Neural progenitor cell (in vitro differentiated cells): ENCODE data around the gene VWA3A. TPM values are rescaled to one million over a fixed set of nuclear protein-coding genes. Genes with fewer than 3 reads are reported as not detected.

ENCODE experiments used
- DNase-seq: peaks from one replicate; pipeline ENCODE4 v3.0.0-alpha.2; 2016; ENCODE audit warnings: low spot score
- H2AFZ ChIP-seq: fragments of 200-600 bp; sonication (generic); replicated peaks from 2 replicates; pipeline ENCODE4 v1.6.1; 2016; ENCODE audit warnings: antibody characterized with exemption
- H3F3A ChIP-seq: fragments of 200-600 bp; sonication (generic); 2 replicates; pipeline ENCODE4 v1.6.1; 2016; ENCODE audit warnings: antibody characterized with exemption, low read depth
- H3K27ac ChIP-seq: fragments of 200-600 bp; sonication (generic); 2 replicates; pipeline ENCODE4 v1.5.1; 2016; ENCODE audit warnings: mild to moderate bottlenecking
- H3K27me3 ChIP-seq: fragments of 200-600 bp; sonication (generic); 2 replicates; pipeline ENCODE4 v1.6.1; 2016; ENCODE audit warnings: mild to moderate bottlenecking, moderate library complexity
- H3K36me3 ChIP-seq: fragments of 200-600 bp; sonication (generic); 2 replicates; pipeline ENCODE4 v1.5.1; 2016
- H3K4me1 ChIP-seq: fragments of 200-600 bp; sonication (generic); 2 replicates; pipeline ENCODE4 v1.6.1; 2016; ENCODE audit warnings: mixed run types
- H3K4me2 ChIP-seq: fragments of 200-600 bp; sonication (generic); 2 replicates; pipeline ENCODE4 v1.6.1; 2016
- H3K4me3 ChIP-seq: fragments of 200-600 bp; sonication (generic); 2 replicates; pipeline ENCODE4 v1.5.1; 2016
- H3K79me2 ChIP-seq: fragments of 200-600 bp; sonication (generic); 2 replicates; pipeline ENCODE4 v1.6.1; 2016; ENCODE audit warnings: low read depth
- H3K9ac ChIP-seq: fragments of 200-600 bp; sonication (generic); 2 replicates; pipeline ENCODE4 v1.6.1; 2016
- H3K9me3 ChIP-seq: fragments of 200-600 bp; sonication (generic); 2 replicates; pipeline ENCODE4 v1.5.1; 2016; ENCODE audit warnings: low read depth
- H4K20me1 ChIP-seq: fragments of 200-600 bp; sonication (generic); 2 replicates; pipeline ENCODE4 v1.6.1; 2016; ENCODE audit warnings: low read depth
- H3K27ac Mint-ChIP-seq: 3 replicates; pipeline ENCODE4 v1.8.0; 2021; ENCODE audit warnings: mixed read lengths
- H3K27me3 Mint-ChIP-seq: 2 replicates; pipeline ENCODE4 v1.8.0; 2022; ENCODE audit warnings: low read depth, mild to moderate bottlenecking, inconsistent platforms, moderate library complexity, mixed read lengths; ENCODE audit not compliant: insufficient read depth
- H3K36me3 Mint-ChIP-seq: 3 replicates; pipeline ENCODE4 v1.8.0; 2021; ENCODE audit warnings: mixed read lengths
- H3K4me1 Mint-ChIP-seq: 3 replicates; pipeline ENCODE4 v1.8.0; 2021; ENCODE audit warnings: mixed read lengths
- H3K4me3 Mint-ChIP-seq: 3 replicates; pipeline ENCODE4 v1.8.0; 2021; ENCODE audit warnings: mild to moderate bottlenecking, moderate library complexity, mixed read lengths
- H3K9me3 Mint-ChIP-seq: 3 replicates; pipeline ENCODE4 v1.8.0; 2020; ENCODE audit warnings: mixed read lengths
- CTCF ChIP-seq: fragments of 200-600 bp; sonication (generic); IDR thresholded peaks from 2 replicates; pipeline ENCODE4 v1.5.1; 2017; ENCODE audit warnings: antibody characterized with exemption, mild to moderate bottlenecking
- EZH2 ChIP-seq: fragments of 200-600 bp; sonication (generic); IDR thresholded peaks from 2 replicates; pipeline ENCODE4 v1.6.1; 2017; ENCODE audit warnings: antibody characterized with exemption, mild to moderate bottlenecking, moderate library complexity
- EZH2phosphoT487 ChIP-seq: fragments of 200-600 bp; sonication (generic); IDR thresholded peaks from 2 replicates; pipeline ENCODE4 v1.6.1; 2017; ENCODE audit warnings: antibody characterized with exemption
- total RNA-seq: library from RNA; depleted of rRNA; stranded (reverse); fragments of >200 nt; gene quantifications from 2 replicates; pipeline ENCODE4 v1.2.3, GENCODE V29; 2015; ENCODE audit warnings: low replicate concordance

VWA3A gene
- total RNA-seq, 1 donor from 2014 or later = 1.0 TPM

GRCh38 chr16:22117609-22118008, 25.3 kb downstream of the VWA3A start:
- Mint-ChIP-seq H3K27ac (peak overlapping the region; percentile 58), H3K9me3 (no peaks in the 10 kb centered on the region), H3K36me3 (no peaks in the 10 kb centered on the region), H3K27me3 (peaks cover 2% of the 10 kb centered on the region), H3K4me1 (peaks cover 4% of the 10 kb centered on the region), H3K4me3 (no peak overlapping the region)
- Histone ChIP-seq H3K79me2 (no peaks in the 10 kb centered on the region), H3F3A (no peaks in the 10 kb centered on the region), H4K20me1 (no peaks in the 10 kb centered on the region), H3K4me2 (no peak overlapping the region), H3K4me1 (no peaks in the 10 kb centered on the region), H3K27ac (no peak overlapping the region), H3K4me3 (no peak overlapping the region), H3K27me3 (no peaks in the 10 kb centered on the region), H3K9me3 (no peaks in the 10 kb centered on the region), H3K9ac (no peak overlapping the region), H2AFZ (no peak overlapping the region), H3K36me3 (no peaks in the 10 kb centered on the region)
- TF ChIP-seq EZH2 (no peak), CTCF (no peak), EZH2phosphoT487 (no peak)
- DNase-seq = no peak

GRCh38 chr16:22120440-22120839, 28.1 kb downstream of the VWA3A start:
- H2AFZ ChIP-seq = no peak overlapping the region
- Mint-ChIP-seq H3K36me3 (no peaks in the 10 kb centered on the region), H3K4me3 (no peak overlapping the region), H3K9me3 (no peaks in the 10 kb centered on the region), H3K27me3 (peaks cover under 1% of the 10 kb centered on the region), H3K4me1 (peaks cover 4% of the 10 kb centered on the region), H3K27ac (no peak overlapping the region)
- no peak overlapping the region for H3K4me3 ChIP-seq
- H3K9ac ChIP-seq = no peak overlapping the region
- H3K4me1 ChIP-seq = no peaks in the 10 kb centered on the region
- H3K9me3 ChIP-seq = no peaks in the 10 kb centered on the region
- H3K27me3 ChIP-seq = no peaks in the 10 kb centered on the region
- H3F3A ChIP-seq = no peaks in the 10 kb centered on the region
- H3K4me2 ChIP-seq = no peak overlapping the region
- DNase-seq = no peak
- H4K20me1 ChIP-seq = no peaks in the 10 kb centered on the region
- TF ChIP-seq CTCF (no peak), EZH2 (no peak), EZH2phosphoT487 (no peak)
- no peak overlapping the region for H3K27ac ChIP-seq
- no peaks in the 10 kb centered on the region for H3K36me3 ChIP-seq
- no peaks in the 10 kb centered on the region for H3K79me2 ChIP-seq

- Histone ChIP-seq H3K4me3 (no peak overlapping the region), H4K20me1 (no peaks in the 10 kb centered on the region), H3K9ac (no peak overlapping the region), H3K4me2 (no peak overlapping the region), H3K27ac (no peak overlapping the region), H2AFZ (no peak overlapping the region), H3K4me1 (no peaks in the 10 kb centered on the region), H3K79me2 (no peaks in the 10 kb centered on the region), H3F3A (no peaks in the 10 kb centered on the region), H3K9me3 (no peaks in the 10 kb centered on the region), H3K27me3 (no peaks in the 10 kb centered on the region), H3K36me3 (no peaks in the 10 kb centered on the region)
- H3K9me3 Mint-ChIP-seq = no peaks in the 10 kb centered on the region
- no peaks in the 10 kb centered on the region for H3K36me3 Mint-ChIP-seq
- TF ChIP-seq EZH2phosphoT487 = no peak
- TF ChIP-seq EZH2 = no peak
- TF ChIP-seq CTCF = no peak
- H3K4me3 Mint-ChIP-seq = no peak overlapping the region
- H3K4me1 Mint-ChIP-seq = peaks cover 4% of the 10 kb centered on the region
- peaks cover 2% of the 10 kb centered on the region for H3K27me3 Mint-ChIP-seq
- no peak overlapping the region for H3K27ac Mint-ChIP-seq
- no peak for DNase-seq
These were observed 29.9 kb downstream of the VWA3A start for GRCh38 chr16:22122239-22122638.
